ENCODE results near the gene CLTB.
"Not testable (repeated sequence)": the region's sequence is repeated elsewhere in the genome, so short reads cannot be mapped to it uniquely, and the experiment has no call there.

Gene CLTB

DNA sequence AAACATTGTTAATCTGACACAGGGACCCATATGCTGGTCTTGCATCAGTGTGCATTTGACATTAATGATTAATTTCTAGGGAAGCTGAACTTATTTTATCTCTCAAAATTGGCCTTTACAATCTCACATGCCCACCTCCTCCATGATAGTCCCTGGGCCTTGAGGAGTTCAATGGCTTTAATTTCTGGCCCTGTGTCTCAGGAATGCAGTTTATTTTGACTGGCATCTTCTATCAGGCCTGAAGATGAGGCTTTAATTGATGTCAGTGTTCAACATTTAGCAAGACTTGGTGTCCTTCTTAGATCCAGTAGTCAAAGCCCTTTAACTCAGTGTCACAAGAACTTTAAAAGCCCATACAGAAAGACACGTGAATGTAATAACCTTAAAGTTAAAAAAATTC lies 10.5 kb upstream of the CLTB start:
- no peak for DNase-seq

DNA sequence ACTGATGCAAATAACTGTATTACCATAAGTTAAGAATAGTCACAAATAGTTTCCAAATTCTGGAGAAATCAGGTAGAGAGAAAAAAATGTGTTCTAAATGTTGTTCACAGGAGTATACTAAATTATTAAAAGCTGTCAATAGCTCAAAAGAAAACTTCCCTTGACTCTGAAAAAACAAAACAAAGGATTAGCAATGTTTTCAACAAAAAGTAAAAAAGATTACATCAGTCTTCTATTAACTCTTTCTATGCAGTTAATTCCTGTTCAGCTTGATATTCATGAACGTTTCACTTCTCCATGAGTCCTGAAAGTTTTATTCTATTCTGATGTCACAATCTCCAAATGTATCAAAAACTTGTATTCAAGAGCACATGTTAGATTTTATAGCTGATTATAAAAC lies 9.5 kb upstream of the CLTB start:
- DNase-seq, result no peak

DNA sequence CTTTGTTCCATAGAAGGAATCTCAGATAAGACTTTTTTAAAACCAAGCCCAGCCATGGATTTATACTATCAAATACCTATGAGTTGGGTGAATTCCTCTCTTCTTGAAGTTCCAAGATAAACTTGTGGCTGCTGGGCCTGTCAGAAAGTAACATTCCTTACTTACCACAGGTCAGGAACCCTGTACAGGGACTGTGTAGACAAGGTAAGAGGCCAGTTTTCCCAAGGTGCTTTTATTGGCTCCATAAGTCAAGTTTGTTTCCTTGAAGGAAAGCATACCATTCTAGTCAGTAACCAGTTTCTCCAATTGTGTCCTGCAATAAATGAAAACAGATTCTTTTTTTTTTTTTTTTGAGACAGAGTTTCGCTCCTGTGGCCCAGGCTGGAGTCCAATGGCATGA lies 8.8 kb upstream of the CLTB start:
- DNase-seq, result no peak

DNA sequence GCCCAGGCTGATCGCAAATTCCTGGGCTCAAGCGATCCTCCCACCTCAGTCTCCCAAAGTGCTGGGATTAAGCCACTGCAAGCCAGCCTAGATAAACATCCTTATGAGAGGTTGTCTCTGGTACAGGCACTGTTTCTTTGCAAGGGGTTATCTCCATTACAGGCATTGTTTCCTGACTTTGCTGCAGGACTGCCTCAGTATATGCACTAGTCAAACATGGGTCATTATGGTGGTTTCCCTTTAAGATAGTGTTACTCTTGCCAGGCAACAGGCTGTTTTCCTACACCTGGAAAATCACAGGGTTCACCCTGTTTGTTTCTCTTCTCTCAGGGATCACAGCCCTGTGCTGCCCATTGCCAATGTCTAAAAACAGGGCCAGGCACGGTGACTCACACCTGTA lies 7.8 kb upstream of the CLTB start:
- DNase-seq, result no peak

DNA sequence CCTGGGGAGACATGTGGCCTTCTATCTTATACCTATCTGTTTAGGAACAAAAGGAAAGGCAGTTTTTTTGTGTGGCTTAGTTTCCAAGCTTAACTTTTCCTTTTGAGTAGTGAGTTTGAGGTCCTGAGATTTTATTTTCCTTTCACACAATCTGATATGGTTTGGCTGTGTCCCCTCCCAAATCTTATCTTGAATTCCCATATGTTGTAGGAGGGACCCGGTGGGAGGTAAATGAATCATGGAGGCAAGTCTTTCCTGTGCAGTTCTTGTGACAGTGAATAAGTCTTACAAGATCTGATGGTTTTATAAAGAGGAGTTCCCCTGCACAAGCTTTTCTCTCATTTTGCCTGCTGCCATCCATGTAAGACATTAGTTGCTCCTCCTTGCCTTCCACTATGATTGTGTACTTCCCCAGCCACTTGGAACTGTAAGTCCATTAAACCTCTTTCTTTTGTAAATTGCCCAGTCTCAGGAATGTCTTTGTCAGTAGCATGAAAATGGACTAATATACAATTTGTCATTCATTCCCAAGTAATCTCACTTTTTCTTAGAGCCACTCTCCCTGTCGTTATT lies 4.7 kb upstream of the CLTB start:
- no peak for DNase-seq

DNA sequence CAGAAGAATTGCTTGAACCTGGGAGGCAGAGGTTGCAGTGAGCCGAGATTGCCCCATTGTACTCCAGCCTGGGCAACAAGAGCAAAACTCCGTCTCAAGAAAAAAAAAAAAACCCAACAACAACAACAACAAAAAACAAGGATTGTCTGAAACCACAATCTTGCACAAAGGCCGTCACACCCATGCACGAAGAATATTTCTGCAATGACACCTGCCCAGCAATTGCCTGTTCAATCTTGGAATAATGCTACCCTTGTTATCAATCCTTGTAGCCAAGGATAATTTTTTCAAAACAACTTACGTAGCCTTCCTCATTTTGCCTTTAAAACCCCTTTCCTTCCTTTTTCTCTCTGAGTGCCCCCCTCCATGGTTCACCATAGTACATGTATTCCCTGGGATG lies 3.7 kb upstream of the CLTB start:
- DNase-seq, result no peak

DNA sequence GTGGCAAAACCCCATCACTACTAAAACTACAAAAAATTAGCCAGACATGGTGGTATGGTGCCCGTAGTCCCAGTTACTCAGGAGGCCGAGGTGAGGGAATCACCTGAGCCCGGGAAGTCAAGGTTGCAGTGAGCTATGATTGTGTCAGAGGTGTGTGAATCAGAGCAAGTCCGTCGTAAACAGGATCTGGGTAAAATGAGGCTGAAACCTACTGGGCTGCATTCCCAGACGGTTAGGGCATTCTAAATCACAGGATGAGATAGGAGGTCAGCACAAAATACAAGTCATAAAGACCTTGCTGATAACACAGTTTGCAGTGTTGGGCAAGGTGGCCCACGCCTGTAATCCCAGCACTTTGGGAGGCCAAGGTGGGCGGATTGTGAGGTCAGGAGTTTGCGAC lies 1.9 kb upstream of the CLTB start:
- no peak for DNase-seq

- DNase-seq, result no peak
Observed at GRCh38 chr5:176416965-176417364, 626 bp upstream of the CLTB start.

DNA sequence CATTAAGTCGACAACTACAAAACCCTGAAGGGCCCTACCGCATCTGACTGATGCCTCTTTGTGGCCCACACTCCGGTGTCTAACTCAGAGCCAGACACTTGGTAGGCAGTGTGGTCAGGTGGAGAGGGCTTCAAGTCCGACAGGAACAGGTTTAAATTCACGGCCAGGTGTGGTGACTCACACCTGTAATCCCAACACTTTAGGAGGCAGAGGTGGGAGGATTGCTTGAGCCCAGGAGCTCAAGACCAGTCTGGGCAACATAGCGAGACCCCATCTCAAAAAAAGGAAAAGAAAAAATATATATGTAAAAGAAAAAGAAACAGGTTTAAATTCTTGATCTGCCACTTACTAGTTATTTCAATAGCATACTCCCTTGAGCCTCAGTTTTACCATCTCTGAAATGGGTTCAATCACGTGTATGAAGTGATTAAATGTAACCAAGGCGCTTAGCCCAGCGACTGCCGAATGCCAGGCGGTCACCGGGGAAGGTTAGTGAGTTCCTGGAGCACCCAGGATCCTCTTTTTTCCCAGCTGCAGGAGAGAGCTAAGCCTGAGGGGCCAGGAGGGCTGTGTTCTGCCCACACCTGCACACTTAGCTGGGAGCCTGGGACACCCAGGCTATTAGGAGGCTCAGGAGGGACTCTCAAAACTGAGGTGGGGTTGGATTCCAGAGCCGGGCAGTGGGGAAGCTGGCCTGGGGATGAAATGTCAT lies 943 bp downstream of the CLTB start:
- no peak for DNase-seq

DNA sequence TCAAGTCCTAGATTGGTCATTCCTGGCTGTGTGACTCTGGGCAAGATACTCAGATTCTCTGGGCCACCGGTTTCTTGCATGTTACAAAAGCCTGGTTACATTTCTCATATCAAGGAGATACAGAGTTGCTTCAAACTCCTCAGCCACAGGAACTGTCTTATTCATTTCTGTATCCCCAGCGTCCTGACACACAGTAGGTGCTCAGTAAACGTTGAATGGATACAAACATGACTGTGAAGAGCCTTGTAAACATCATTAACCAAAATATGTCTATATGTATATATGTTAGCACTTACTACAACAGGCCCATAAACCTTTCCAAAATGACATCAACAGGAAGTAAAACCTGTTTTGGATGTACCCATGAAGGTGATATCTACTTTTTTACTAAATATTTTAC lies 1.6 kb downstream of the CLTB start:
- no peak for DNase-seq

DNA sequence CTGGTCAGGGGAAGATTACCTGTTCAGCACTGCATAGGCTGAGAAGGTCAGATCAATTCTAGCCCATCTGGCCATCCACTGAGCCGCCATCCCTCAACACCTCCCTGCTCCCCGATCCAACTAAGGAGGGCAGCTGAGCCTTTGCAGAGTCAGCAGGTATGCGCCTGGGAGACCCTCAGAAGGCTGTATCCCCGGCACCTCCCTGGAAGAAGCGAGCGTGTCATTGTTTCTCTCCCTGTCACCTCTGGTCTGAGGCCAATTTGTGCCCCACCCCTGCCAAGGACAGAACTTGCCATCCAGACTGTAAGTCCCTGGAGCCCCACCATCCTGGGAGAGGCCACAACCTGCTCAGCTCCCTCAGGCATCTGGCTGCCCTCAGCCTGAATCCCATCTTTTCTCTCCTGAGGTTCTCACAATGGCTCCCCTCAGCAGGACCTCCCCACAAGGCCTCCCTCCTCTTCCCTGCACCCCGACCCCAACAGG lies 2.6 kb downstream of the CLTB start:
- DNase-seq, result no peak

DNA sequence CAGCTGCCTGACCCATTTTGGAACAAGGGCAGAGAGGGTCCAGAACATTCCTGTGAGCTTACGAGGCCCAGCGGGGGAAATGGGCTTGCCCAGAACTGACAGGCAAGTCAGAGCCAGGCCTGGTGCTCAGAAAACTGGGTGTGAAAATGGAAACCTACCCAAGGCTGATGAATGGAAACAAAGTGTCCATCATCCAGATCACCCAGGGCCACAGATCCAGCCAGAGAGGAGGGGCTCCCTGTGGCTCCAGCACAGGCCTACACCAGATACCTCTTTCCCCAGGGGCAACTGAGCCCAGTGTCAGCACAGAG lies 3.1 kb downstream of the CLTB start:
- DNase-seq, result no peak

- DNase-seq, result no peak
Observed at GRCh38 chr5:176412517-176413254, 3.7 kb downstream of the CLTB start.

- DNase-seq, result no peak
Observed at GRCh38 chr5:176410486-176411180, 5.7 kb downstream of the CLTB start.

DNA sequence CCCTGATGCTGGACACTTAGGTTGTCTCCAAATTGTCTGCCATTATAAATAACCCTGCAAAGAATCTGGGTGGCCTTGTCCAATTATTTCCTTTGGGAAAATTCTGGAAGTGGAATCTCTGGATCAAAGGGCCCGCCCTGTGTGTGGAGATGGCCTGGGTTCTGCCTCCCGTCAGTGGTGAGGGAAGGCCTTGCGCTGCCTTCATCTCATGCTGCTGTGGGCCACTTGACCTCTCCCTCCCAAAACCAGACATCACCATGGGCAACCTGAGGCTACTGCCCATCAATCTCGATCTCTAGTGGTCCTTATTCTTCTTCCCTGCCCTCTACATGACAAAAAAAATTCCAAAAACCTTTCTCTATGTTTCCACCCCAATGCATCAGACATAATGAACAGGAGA lies 6.6 kb downstream of the CLTB start:
- DNase-seq, result no peak

- DNase-seq, result no peak
Observed at GRCh38 chr5:176408590-176408989, 7.7 kb downstream of the CLTB start.

GRCh38 chr5:176408252-176408573 lies 8.1 kb downstream of the CLTB start:
- not testable (repeated sequence) for DNase-seq

GRCh38 chr5:176407456-176408251 lies 8.7 kb downstream of the CLTB start:
- no peak for DNase-seq

GRCh38 chr5:176406436-176407052 lies 9.8 kb downstream of the CLTB start:
- DNase-seq, result no peak

GRCh38 chr5:176405656-176406435 lies 10.5 kb downstream of the CLTB start:
- DNase-seq, result no peak

GRCh38 chr5:176401281-176402205 lies 14.8 kb downstream of the CLTB start:
- no peak for DNase-seq
